ENCODE results near the gene KLHL6.
"Not testable (repeated sequence)": the region's sequence is repeated elsewhere in the genome, so short reads cannot be mapped to it uniquely, and the experiment has no call there.

The KLHL6 gene

GRCh38 chr3:183528758-183529157 lies 26.7 kb downstream of the KLHL6 start:
- not testable (repeated sequence) for DNase-seq

GRCh38 chr3:183527428-183528379 lies 27.8 kb downstream of the KLHL6 start:
- no peak for DNase-seq

- DNase-seq, result peak; percentile 13
Measured at GRCh38 chr3:183526838-183527427, 28.6 kb downstream of the KLHL6 start.

- DNase-seq, result no peak
Measured at GRCh38 chr3:183524476-183524875, 31.0 kb downstream of the KLHL6 start.

GRCh38 chr3:183520741-183521556 lies 34.6 kb downstream of the KLHL6 start:
- not testable (repeated sequence) for DNase-seq

- not testable (repeated sequence) for DNase-seq
Measured at GRCh38 chr3:183520295-183520694, 35.2 kb downstream of the KLHL6 start.

- DNase-seq, result no peak
Measured at GRCh38 chr3:183519891-183520290, 35.6 kb downstream of the KLHL6 start.

- no peak for DNase-seq
Measured at GRCh38 chr3:183518491-183519251, 36.8 kb downstream of the KLHL6 start.

- peak; percentile 27 for DNase-seq
Measured at GRCh38 chr3:183517607-183518006, 37.9 kb downstream of the KLHL6 start.

GRCh38 chr3:183515968-183516851 lies 39.3 kb downstream of the KLHL6 start:
- peak; percentile 87 for DNase-seq

- no peak for DNase-seq
Measured at GRCh38 chr3:183514021-183514420, 41.5 kb downstream of the KLHL6 start.

GRCh38 chr3:183513046-183513706 lies 42.3 kb downstream of the KLHL6 start:
- peak; percentile 43 for DNase-seq

- DNase-seq, result not testable (repeated sequence)
Measured at GRCh38 chr3:183511286-183512131, 44.0 kb downstream of the KLHL6 start.

- no peak for DNase-seq
Measured at GRCh38 chr3:183508821-183509220, 46.7 kb downstream of the KLHL6 start.

- DNase-seq, result no peak
Measured at GRCh38 chr3:183507551-183507950, 48.0 kb downstream of the KLHL6 start.

- no peak for DNase-seq
Measured at GRCh38 chr3:183506674-183507320, 48.7 kb downstream of the KLHL6 start.

- no peak for DNase-seq
Measured at GRCh38 chr3:183504597-183504996, 50.9 kb downstream of the KLHL6 start.

- DNase-seq, result no peak
Measured at GRCh38 chr3:183503746-183504145, 51.8 kb downstream of the KLHL6 start.
